Endothelial cell of hepatic sinusoid (primary cell): ENCODE measurements around the gene EP400.

Experiments
- in situ Hi-C: cut with HindIII; loops from 2 replicates; pipeline ENCODE4 v1.10.0; 2017; ENCODE audit warnings: low sequenced_read_pairs

The EP400 gene

GRCh38 chr12:131983554-131983953, 33.8 kb downstream of the EP400 start:
- in situ Hi-C loops, result no loop called here

GRCh38 chr12:131984334-131984733, 34.6 kb downstream of the EP400 start:
- in situ Hi-C loops, result no loop called here

GRCh38 chr12:131985510-131985875, 35.8 kb downstream of the EP400 start:
- in situ Hi-C loops, result loop anchor here (5.0 kb wide), 1 partner anchor 138 kb away; no protein-coding TSS in a partner anchor

- in situ Hi-C loops, result loop anchor here (5.0 kb wide), 1 partner anchor 139 kb away; no protein-coding TSS in a partner anchor
Observed at GRCh38 chr12:131986361-131986760, 36.6 kb downstream of the EP400 start.

GRCh38 chr12:131986910-131987309, 37.2 kb downstream of the EP400 start:
- in situ Hi-C loops, result loop anchor here (5.0 kb wide), 1 partner anchor 140 kb away; no protein-coding TSS in a partner anchor

GRCh38 chr12:131987552-131987951, 37.8 kb downstream of the EP400 start:
- in situ Hi-C loops, result loop anchor here (5.0 kb wide), 1 partner anchor 140 kb away; no protein-coding TSS in a partner anchor

- in situ Hi-C loops, result loop anchor here (5.0 kb wide), 1 partner anchor 141 kb away; no protein-coding TSS in a partner anchor
Observed at GRCh38 chr12:131988054-131988796, 38.5 kb downstream of the EP400 start.

GRCh38 chr12:131989021-131989420, 39.3 kb downstream of the EP400 start:
- in situ Hi-C loops, result loop anchor here (5.0 kb wide), 1 partner anchor 142 kb away; no protein-coding TSS in a partner anchor

- in situ Hi-C loops, result no loop called here
Observed at GRCh38 chr12:131990066-131990979, 40.6 kb downstream of the EP400 start.

GRCh38 chr12:131990980-131991305, 41.2 kb downstream of the EP400 start:
- in situ Hi-C loops, result no loop called here

- in situ Hi-C loops, result no loop called here
Observed at GRCh38 chr12:131991816-131992430, 42.2 kb downstream of the EP400 start.

GRCh38 chr12:131994589-131994988, 44.8 kb downstream of the EP400 start:
- in situ Hi-C loops, result no loop called here

- in situ Hi-C loops, result no loop called here
Observed at GRCh38 chr12:132000286-132000872, 50.6 kb downstream of the EP400 start.

GRCh38 chr12:132003846-132004245, 54.1 kb downstream of the EP400 start:
- in situ Hi-C loops, result no loop called here

GRCh38 chr12:132004946-132005345, 55.2 kb downstream of the EP400 start:
- in situ Hi-C loops, result no loop called here

GRCh38 chr12:132006056-132006680, 56.4 kb downstream of the EP400 start:
- in situ Hi-C loops, result no loop called here

GRCh38 chr12:132007041-132007440, 57.3 kb downstream of the EP400 start:
- in situ Hi-C loops, result no loop called here

GRCh38 chr12:132009336-132009859, 59.7 kb downstream of the EP400 start:
- in situ Hi-C loops, result no loop called here

GRCh38 chr12:132012919-132013568, 63.3 kb downstream of the EP400 start:
- in situ Hi-C loops, result no loop called here
